GM19324 (cell line): Measurements from ENCODE around the gene PAIP2.
"Not testable (repeated sequence)": the region's sequence is repeated elsewhere in the genome, so short reads cannot be mapped to it uniquely, and the experiment has no call there.

Experiments used
- ATAC-seq: cut with Tn5 transposase; IDR thresholded peaks from one replicate; pipeline ENCODE4 v1.9.1; 2021; ENCODE audit warnings: mild to moderate bottlenecking, moderate library complexity; ENCODE audit not compliant: unreplicated experiment, low FRiP score

The PAIP2 gene, protein sequence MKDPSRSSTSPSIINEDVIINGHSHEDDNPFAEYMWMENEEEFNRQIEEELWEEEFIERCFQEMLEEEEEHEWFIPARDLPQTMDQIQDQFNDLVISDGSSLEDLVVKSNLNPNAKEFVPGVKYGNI

DNA sequence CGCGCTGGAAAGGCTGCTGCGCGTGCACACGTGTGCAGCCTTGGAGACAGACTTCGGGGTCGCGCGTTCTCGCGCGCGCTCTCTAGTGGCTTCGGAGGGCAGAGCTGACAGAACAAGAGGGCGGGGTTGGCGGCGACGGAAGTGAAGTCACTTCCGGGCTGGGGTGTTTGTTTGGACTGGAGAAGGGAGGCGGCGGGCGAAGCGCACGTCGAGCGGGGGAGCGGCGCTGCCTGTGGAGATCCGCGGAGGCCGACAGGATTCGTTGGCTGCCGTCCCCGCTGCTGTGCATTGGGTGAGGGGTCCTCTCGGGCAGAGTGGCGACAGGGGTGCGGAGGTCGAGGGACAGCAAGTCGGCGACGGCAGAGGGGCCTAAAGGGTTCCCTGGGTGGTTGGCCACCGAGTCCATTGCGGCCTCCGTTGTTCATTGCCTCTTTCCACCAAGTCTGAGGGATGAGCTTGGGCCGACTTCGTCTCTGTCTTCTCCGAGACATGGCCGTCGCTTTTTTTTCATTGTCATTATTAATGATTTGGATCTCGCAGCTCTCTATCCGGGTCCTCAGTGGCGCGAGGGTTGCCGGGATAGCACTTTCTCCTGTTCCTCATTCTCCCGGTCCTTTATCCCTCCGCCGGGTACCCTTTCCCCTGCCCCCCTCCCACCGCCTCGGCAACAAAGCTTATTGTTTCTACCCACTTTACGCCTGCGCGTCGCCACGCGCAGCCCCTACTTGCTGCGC, at the start of gene PAIP2:
Gene PAIP2, plus strand, starts transcription at position 166 of the 734 bp plus-strand sequence. CDS start 21,931 bp downstream, outside the sequence.
- peak; percentile 88 for ATAC-seq

DNA sequence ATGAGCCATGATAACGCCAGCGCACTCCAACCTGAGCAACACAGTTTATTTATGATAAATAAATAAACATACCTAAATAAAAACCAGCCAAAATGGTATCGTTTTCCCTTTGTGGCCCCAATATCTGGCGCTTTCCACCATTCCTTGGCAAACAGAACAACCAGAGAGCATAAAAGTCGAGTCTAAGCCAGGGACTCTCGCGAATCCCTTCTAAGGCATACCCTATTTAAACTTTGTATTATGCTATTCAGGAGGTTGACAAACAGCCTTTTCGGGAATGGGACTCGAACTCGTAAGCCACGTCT, 48.5 kb upstream of the PAIP2 start:
- no peak for ATAC-seq

DNA sequence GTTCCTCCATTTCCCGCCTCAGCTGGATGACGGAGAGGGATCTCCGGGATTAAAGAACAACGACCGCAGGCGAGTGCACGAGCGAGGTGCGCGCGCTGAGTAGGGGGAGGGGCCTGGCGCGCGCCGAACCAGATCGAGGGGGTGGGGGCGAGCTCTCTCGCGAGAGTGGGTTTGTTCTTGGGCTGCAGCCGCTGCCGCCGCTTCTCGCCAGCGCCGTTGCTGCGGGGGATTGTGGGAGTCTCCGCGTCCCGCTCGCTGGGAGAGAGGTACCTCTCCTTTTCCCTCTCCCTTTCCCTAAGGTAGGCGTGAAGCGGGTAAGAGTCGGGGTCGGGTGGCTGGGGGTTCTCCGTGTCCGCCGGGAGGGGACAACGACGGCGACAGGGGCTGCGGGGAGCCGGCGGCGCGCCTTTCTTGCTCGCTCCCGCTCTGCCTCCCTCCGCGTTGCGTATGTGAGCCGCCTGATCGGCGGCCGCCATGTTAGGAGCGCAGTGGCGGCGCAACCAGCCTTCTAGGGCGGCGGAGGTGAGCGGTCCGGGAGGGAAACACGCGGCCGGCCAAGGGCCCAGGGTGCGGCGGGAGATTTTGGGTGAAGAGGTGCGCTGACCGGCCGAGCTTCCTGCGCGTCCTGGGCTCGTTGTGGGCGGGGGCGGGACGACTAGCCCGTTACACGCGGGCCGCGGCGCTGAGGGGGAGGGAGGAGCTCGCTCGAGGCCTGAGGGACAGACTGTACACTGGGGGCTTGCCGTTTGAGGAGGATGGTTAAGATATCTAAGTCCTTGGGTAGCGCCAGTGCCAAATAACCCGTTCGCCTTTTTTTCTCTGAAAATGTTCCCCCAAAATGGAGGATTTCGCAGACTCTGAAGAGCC, 47.9 kb upstream of the PAIP2 start, which contains the start of gene MATR3:
Gene MATR3, plus strand, starts transcription at position 234 of the 867 bp plus-strand sequence. CDS start 13,676 bp downstream, outside the sequence.
- peak; percentile 73 for ATAC-seq

DNA sequence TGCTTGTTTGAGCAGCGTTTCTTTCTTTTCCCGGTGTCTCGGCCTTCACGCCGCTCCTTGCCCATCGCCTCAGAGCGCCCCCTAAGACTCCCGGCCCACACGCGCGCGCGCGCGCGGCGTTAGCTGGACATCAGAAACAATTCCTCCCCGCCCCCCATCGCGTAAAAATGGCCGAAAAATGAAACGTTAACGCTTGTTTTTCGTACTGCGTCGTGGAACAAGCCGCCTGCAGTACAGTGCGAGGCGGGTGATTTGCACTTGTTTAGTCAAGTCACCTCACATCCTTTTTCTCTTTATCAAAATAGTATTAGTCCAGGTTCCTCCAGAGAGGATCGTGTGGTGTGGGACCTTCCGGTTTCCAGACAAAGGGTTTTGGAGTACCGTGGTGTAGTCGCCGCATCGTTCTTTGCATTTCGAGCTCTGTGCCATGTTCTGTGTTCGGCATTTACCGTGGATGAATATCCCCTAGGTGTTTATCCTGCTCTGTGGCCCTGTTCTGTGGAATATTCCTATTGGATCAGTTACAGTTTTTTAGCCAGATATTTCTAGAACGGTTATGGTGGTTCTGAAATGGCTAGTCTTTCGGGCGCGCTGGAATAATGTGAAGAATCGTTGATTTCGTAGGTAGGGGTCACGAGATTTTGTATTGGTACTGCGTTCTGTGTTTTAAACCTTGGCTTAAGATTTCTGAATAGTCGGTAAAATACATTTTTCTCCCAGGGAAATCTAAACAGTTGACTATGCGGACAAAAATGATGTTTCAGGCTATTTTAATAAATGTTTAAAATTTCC, 47.1 kb upstream of the PAIP2 start:
- ATAC-seq, result peak; percentile 44

DNA sequence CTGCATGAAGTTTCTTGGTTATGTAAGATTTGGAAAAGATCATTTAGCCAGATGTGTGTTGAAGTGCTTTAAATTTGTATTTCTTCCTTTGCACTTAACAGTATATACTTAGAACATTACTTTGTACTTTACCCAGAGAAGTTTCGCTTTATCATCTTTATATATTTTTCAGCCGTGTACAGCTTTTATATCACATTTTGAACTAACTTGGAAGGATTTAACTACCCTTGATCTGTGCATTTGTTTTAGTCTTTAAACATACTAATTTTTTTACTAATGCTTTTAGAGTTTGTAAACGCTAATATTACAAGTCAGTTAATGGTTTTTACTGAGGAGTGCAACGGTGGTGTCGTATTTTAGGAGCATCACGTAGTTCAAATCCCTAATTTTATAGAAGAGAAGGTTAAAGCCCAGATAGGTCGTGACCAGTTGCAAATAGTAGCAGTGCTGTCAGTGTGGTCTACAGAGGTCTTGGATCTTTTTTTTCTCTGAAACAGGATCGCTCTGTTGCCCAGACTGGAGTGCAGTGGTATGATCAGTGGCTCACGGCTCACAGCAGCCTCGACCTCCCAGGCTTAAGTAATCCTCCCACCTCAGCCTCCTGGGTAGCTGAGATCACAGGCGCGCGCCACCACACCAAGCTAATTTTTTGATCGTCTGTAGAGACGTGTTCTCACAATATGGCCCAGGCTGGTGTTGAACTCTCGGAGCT, 46.2 kb upstream of the PAIP2 start:
- ATAC-seq, result no peak

DNA sequence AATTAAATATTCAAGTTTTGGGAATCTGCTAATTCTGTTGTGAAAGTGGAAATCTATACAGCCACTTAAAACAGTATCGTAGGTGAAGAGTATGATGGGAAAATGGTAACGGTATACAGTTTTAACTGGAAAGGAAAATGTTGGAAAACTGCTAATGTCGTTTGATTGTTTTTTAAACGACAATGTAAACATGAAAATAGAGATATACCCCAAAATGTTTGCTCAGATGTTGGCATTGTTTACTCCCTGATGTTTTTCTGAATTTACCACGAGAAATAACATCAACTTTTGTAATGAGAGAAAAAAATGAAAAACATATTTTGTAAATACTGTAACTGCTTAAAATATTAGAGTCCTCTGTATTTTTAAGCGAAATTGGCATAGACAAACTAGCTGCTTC, 45.5 kb upstream of the PAIP2 start:
- ATAC-seq, result no peak

GRCh38 chr5:139296862-139297326, 44.8 kb upstream of the PAIP2 start:
- ATAC-seq, result no peak

DNA sequence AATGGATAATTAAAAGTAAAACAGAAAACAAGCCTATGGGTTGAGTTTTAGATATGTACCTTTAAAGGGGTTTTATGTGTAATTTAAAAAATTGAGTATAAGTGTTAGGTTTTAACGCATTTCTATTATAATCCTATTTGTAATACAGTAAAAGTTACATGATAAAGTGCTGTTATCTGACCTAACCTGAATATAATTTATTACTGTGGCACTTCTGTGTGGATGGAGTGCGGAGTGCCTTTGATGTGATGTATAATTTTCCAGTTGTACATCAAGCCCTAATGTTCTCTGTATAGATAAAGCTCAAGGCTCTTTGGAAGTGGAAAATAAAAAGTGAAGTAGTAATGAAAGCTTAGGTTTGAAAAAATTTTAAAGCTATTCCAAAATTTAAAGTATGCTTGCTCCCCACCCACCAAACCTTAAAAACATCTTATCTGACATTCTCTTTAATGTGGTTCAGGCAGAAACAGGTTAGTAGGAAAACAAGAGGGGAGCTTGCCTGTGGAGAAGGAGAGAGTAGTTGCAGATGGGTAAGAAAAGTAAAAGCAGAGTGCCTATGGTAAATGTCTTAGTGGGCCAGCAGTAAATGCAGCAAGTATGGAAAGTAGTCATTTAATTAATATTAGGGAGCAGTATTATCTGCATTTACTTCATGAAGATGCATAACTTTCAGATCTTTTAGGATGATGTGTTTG, 44.1 kb upstream of the PAIP2 start:
- ATAC-seq, result no peak

- ATAC-seq, result no peak
Measured at GRCh38 chr5:139298242-139298641, 43.4 kb upstream of the PAIP2 start.

- ATAC-seq, result no peak
Measured at GRCh38 chr5:139299486-139299885, 42.2 kb upstream of the PAIP2 start.

DNA sequence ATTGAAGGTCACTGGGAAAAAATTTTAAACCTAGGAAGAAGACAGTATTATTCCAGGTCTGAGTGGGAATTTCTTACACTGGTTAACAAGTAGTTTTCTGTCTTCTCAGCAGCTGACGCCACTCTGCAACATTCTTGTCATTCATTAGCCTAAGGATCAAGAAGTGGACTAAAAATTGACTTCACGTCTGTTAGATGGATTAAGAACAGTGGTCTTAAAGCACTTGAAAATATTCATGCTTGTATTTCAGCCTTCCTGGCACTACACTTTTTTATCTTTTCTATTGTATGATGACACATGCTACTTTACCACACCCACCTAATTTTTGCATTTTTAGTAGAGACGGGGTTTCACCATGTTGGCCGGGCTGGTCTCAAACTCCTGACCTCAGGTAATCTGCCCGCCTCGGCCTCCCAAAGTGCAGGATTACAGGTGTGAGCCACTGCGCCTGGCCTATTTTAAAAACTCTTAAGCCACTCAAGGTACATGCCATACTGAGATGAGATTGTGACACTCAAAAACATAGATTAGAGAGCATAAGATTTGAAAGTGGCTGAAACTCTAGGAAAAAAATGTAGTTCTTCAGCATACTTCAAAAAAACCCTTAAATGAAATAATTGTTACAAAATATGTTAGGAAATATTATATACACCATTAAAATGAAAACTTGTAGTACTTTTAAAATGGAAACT, 39.7 kb upstream of the PAIP2 start:
- ATAC-seq, result no peak

- ATAC-seq, result no peak
Measured at GRCh38 chr5:139304391-139305324, 37.0 kb upstream of the PAIP2 start.

DNA sequence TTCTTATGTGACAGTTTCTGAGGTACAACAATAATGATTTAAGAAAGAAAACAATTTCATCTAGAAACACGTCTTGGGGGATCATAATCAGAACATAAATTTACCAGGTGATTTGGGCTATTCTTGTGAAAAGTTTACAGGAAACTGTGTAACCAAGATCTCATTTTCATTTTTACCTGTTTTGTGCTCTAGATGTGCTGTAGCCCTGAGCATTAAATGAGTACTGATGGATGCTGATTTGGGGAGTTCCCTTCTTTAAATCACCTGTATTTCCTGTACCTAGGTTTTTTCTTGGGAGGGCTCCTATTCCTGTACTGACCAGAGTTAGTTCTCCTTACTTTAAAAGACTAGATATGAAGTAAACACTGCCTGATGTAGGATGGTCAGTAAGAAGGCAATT, 35.5 kb upstream of the PAIP2 start:
- no peak for ATAC-seq

DNA sequence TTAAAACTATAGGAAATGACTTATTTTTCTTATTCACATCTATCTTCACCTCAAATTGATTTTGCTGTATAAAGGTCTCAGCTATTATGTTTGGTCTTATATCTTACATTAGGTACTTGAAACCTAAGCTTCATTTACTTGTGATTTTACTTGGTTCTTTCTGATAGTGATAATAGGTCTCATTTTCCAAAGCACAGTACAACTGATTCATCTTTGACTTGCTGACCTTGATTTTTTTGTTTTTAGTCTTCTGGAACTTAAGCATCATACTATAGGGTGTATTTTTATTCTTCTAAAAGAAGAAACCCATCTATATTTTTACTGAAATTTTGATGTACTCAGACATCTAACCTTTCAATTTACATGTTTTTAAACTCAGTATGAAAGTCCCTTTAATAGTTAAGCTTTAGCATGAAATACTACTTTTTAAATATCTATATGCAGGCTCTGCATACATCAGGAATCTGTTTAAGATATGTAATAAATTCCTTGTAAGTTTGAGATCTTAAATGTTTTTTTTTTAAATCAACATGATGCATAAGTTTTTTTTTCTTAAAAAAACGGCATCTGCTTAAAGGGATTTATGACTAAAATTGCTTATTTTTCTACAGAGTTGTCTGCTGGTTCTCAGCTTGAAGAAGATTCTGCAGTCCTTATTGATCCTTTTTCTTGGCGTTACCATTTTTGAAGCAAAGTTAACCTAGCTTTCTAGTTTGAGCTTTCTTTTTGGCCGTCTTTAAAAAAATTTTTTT, 34.9 kb upstream of the PAIP2 start:
- ATAC-seq, result no peak

DNA sequence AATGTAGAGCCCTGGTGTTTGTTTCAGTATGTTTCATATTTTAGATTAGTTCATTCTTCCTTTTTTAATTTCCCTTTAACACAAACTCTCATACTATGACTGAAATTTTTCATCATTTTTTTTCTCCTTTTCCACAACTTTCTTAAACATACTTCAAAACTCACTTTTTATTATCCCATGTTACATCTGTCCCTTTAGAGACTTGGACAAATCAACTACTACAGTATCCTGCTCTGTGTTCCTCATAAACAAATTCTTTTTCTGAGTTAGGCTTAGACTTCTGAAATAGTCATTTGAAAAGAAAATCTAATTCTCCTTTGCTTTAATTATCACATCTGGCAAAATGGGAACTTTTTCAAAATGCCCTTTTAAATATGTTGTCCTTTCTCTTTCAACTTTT, 32.9 kb upstream of the PAIP2 start:
- no peak for ATAC-seq

GRCh38 chr5:139310715-139311186, 30.9 kb upstream of the PAIP2 start:
- not testable (repeated sequence) for ATAC-seq

DNA sequence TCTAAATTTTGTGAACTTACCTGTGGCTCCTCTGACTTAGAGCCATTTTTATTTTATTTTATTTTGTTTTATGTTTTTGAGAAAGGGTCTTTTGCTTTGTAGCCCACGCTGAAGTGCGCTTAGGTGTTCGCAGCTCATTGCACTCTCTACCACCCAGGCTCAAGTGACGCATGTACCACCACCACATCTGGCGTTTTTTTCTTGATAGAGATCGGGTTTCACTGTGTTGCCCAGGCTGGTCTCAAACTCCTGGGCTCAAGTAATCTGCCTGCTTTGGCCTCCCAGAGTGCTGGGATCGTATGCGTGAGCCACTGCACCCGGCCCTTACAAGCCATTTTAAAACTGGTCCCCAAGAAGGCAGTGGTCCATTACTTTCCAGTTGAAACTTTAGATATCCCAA, 29.6 kb upstream of the PAIP2 start:
- no peak for ATAC-seq
